Pons (tissue), 1 donor: Measurements from ENCODE around the gene SKAP1.

Experiments
- DNase-seq: peaks from one replicate; pipeline ENCODE4 v3.0.0-alpha.2; 2016; ENCODE audit warnings: low spot score

The SKAP1 gene

GRCh38 chr17:48174833-48175523 is 255.0 kb downstream of the SKAP1 start:
- no peak for DNase-seq

GRCh38 chr17:48173191-48173984 is 256.6 kb downstream of the SKAP1 start:
- no peak for DNase-seq

- DNase-seq: no peak
Observed at GRCh38 chr17:48169926-48170325, 260.1 kb downstream of the SKAP1 start.

GRCh38 chr17:48163809-48164208 is 266.2 kb downstream of the SKAP1 start:
- no peak for DNase-seq

- no peak for DNase-seq
Observed at GRCh38 chr17:48162946-48163506, 267.0 kb downstream of the SKAP1 start.

GRCh38 chr17:48162306-48162934 is 267.6 kb downstream of the SKAP1 start:
- DNase-seq: no peak

- DNase-seq: no peak
Observed at GRCh38 chr17:48161127-48161905, 268.7 kb downstream of the SKAP1 start.

- DNase-seq: no peak
Observed at GRCh38 chr17:48160177-48161081, 269.6 kb downstream of the SKAP1 start.

GRCh38 chr17:48159232-48159631 is 270.8 kb downstream of the SKAP1 start:
- DNase-seq: no peak

- no peak for DNase-seq
Observed at GRCh38 chr17:48155889-48156611, 274.0 kb downstream of the SKAP1 start.

GRCh38 chr17:48153691-48154358 is 276.2 kb downstream of the SKAP1 start:
- DNase-seq: no peak

- no peak for DNase-seq
Observed at GRCh38 chr17:48152289-48152688, 277.7 kb downstream of the SKAP1 start.

GRCh38 chr17:48151220-48151619 is 278.8 kb downstream of the SKAP1 start:
- DNase-seq: no peak

- DNase-seq: no peak
Observed at GRCh38 chr17:48150597-48151001, 279.4 kb downstream of the SKAP1 start.

GRCh38 chr17:48149787-48150463 is 280.1 kb downstream of the SKAP1 start:
- no peak for DNase-seq

GRCh38 chr17:48148854-48149786 is 280.9 kb downstream of the SKAP1 start:
- DNase-seq: no peak

- no peak for DNase-seq
Observed at GRCh38 chr17:48148029-48148770, 281.8 kb downstream of the SKAP1 start.
